ACHN (cell line): ENCODE data around the gene FBXO44.
"Not testable (repeated sequence)": the region's sequence is repeated elsewhere in the genome, so short reads cannot be mapped to it uniquely, and the experiment has no call there.

Source experiments
- DNase-seq: peaks from one replicate; pipeline ENCODE4 v3.0.0-alpha.2; 2015
- in situ Hi-C: cut with HindIII; loops from 2 replicates; pipeline ENCODE4 v1.10.0; 2017; ENCODE audit warnings: low sequenced_read_pairs, low pct_ligation_motif_present, low pct_unique_long_range_greater_than_20kb

FBXO44 gene

GRCh38 chr1:11654137-11654938 lies at the start of gene FBXO44, which contains the start of gene FBXO2:
Gene FBXO44, plus strand, starts transcription at chr1:11654877. Its CDS starts 959 bp downstream, at chr1:11655836.
Gene FBXO2, minus strand, starts transcription at chr1:11654429. Its CDS starts 89 bp downstream, at chr1:11654340.
- in situ Hi-C loops, result no loop called here
- no peak for DNase-seq

- in situ Hi-C loops, result no loop called here
- no peak for DNase-seq
Measured at GRCh38 chr1:11606775-11607174, 47.9 kb upstream of the FBXO44 start.

- in situ Hi-C loops, DNase-seq: not testable (repeated sequence)
Measured at GRCh38 chr1:11608596-11609130, 46.0 kb upstream of the FBXO44 start.

- in situ Hi-C loops, DNase-seq: not testable (repeated sequence)
Measured at GRCh38 chr1:11609378-11609777, 45.3 kb upstream of the FBXO44 start.

GRCh38 chr1:11610629-11611180 lies 44.0 kb upstream of the FBXO44 start:
- no peak for DNase-seq
- in situ Hi-C loops, result no loop called here

- in situ Hi-C loops, result no loop called here
- no peak for DNase-seq
Measured at GRCh38 chr1:11611638-11612327, 42.9 kb upstream of the FBXO44 start.

- DNase-seq, result no peak
- in situ Hi-C loops, result no loop called here
Measured at GRCh38 chr1:11613347-11613746, 41.3 kb upstream of the FBXO44 start.

GRCh38 chr1:11615090-11615489 lies 39.6 kb upstream of the FBXO44 start:
- in situ Hi-C loops, result no loop called here
- no peak for DNase-seq

- in situ Hi-C loops, result no loop called here
- no peak for DNase-seq
Measured at GRCh38 chr1:11616766-11617165, 37.9 kb upstream of the FBXO44 start.

- DNase-seq, result no peak
- in situ Hi-C loops, result no loop called here
Measured at GRCh38 chr1:11617314-11617713, 37.4 kb upstream of the FBXO44 start.

- in situ Hi-C loops, result no loop called here
- no peak for DNase-seq
Measured at GRCh38 chr1:11617741-11618140, 36.9 kb upstream of the FBXO44 start.

- no peak for DNase-seq
- in situ Hi-C loops, result no loop called here
Measured at GRCh38 chr1:11620405-11620804, 34.3 kb upstream of the FBXO44 start.

- DNase-seq, result no peak
- in situ Hi-C loops, result no loop called here
Measured at GRCh38 chr1:11620924-11621323, 33.8 kb upstream of the FBXO44 start.

GRCh38 chr1:11622398-11622797 lies 32.3 kb upstream of the FBXO44 start:
- in situ Hi-C loops, result no loop called here
- no peak for DNase-seq

- in situ Hi-C loops, result no loop called here
- DNase-seq, result no peak
Measured at GRCh38 chr1:11623702-11624101, 31.0 kb upstream of the FBXO44 start.

GRCh38 chr1:11626551-11626950 lies 28.1 kb upstream of the FBXO44 start:
- no peak for DNase-seq
- in situ Hi-C loops, result no loop called here

GRCh38 chr1:11628767-11629166 lies 25.9 kb upstream of the FBXO44 start:
- DNase-seq, result no peak
- in situ Hi-C loops, result no loop called here

GRCh38 chr1:11629184-11630016 lies 25.3 kb upstream of the FBXO44 start:
- in situ Hi-C loops, result no loop called here
- DNase-seq, result no peak
